ENCODE results near the gene AHR.
"Not testable (repeated sequence)": the region's sequence is repeated elsewhere in the genome, so short reads cannot be mapped to it uniquely, and the experiment has no call there.

The AHR gene

GRCh38 chr7:17340655-17341054 lies 42.2 kb downstream of the AHR start:
- no peak for DNase-seq

- no peak for DNase-seq
Measured at GRCh38 chr7:17342756-17343155, 44.3 kb downstream of the AHR start.

GRCh38 chr7:17347401-17347800 lies 48.9 kb downstream of the AHR start:
- DNase-seq: no peak

DNA sequence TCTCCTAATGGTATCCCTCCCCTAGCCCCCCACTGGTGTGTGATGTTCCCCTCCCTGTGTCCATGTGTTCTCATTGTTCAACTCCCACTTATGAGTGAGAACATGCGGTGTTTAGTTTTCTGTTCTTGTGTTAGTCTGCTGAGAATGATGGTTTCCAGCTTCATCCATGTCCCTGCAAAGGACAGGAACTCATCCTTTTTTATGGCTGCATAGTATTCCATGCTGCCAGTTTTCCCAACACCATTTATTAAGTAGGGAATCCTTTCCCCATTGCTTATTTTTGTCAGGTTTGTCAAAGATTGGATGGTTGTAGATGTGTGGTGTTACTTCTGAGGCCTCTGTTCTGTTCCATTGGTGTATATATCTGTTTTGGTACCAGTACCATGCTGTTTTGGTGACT lies 50.5 kb downstream of the AHR start:
- not testable (repeated sequence) for DNase-seq

- DNase-seq: not testable (repeated sequence)
Measured at GRCh38 chr7:17350321-17350720, 51.9 kb downstream of the AHR start.

DNA sequence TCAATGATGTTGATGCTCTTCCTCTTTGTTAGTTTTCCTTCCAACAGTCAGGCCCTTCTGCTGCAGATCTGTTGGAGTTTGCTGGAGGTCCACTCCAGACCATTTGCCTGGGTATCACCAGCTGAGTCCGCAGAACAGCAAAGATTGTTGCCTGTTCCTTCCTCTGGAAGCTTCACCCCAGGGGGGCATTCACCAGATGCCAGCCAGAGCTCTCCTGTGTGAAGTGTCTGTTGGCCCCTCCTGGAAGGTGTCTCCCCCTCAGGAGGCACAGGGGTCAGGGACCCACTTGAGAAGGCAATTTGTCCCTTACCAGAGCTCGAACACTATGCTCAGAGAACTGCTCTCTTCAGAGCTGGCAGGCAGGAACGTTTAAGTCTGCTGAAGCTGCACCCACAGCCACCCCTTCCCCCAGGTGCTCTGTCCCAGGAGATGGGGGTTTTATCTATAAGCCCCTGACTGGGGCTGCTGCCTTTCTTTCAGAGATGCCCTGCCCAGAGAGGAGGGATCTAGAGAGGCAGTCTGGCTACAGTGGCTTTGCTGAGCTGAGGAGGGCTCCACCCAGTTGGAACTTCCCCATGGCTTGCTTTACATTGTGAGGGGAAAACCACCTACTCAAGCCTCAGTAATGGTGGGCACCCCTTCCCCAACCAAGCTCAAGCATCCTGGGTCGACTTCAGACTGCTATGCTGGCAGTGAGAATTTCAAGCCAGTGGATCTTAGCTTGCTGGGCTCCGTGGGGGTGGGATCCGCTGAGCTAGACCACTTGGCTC lies 55.4 kb downstream of the AHR start:
- not testable (repeated sequence) for DNase-seq

- no peak for DNase-seq
Measured at GRCh38 chr7:17354473-17354872, 56.0 kb downstream of the AHR start.

DNA sequence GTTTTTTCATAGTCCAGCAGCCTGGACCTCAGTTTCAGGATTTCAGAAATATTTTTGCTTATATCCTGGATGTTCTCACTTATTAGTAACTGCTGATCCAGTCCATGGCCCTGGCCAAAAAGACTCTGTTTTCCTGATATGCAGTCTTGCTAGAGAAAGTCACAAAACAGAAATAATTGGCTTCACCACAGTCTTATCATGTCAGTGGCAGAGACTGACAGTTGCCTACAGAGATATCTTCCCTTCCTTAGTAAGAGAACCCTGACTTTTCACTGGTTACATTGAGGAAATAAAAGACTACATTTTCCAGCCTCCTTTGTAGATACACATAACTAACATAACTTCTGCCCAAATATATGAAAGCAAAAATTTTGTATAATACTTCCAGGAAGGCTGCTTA lies 56.6 kb downstream of the AHR start:
- no peak for DNase-seq

GRCh38 chr7:17357952-17358351 lies 59.5 kb downstream of the AHR start:
- no peak for DNase-seq

GRCh38 chr7:17359610-17360009 lies 61.2 kb downstream of the AHR start:
- DNase-seq: no peak

DNA sequence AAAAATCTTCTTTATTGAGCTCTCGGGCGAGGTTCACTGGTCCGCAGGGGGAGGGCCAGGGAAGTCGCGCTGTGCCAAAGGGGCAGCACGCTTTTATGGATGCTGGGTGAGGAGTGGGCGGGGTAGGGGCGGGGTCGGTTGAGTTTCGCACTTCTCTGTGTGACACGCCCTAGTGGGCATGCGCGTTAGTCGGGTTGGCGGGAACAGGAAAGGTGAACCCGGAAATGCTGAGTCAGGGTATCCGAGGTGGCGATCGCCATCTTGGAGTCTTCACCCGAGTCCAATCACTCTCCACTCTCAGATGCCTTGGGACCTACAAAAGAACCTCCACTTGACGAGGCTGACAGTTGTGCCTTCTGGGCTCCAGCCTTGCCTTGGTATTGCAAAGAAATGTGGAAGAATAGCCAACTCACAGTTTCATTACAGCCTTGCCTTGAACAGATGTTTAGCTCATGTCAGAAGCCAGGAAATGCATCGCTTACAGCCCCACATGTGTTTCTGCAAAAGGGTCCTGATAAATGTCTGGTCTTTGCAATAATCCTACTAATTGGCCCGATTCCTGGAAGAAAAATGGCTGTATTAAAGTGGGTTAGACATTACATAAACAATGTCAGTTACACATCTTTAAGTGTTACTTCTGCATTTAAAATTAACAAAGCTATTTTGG lies 64.1 kb downstream of the AHR start:
- no peak for DNase-seq

DNA sequence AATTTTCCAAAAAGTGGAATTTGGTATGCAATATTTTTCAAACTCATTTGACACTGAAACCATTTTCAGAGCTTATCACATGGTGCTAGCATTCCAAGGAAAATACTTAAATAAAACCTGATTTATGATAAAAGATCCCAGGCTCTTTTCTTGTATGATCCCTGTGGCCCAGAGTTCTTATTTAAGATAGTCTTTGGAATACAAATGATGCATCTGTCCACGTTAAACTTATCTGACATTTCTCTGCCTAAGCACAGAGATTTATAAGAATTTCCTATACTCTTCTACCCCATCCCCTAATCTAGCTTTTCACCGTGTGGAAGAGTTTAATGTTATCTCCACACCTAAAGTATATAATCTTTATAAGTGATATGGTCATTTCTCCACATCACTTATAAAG lies 66.2 kb downstream of the AHR start:
- DNase-seq: no peak

- DNase-seq: no peak
Measured at GRCh38 chr7:17365775-17366174, 67.3 kb downstream of the AHR start.

- DNase-seq: no peak
Measured at GRCh38 chr7:17367502-17367901, 69.0 kb downstream of the AHR start.

DNA sequence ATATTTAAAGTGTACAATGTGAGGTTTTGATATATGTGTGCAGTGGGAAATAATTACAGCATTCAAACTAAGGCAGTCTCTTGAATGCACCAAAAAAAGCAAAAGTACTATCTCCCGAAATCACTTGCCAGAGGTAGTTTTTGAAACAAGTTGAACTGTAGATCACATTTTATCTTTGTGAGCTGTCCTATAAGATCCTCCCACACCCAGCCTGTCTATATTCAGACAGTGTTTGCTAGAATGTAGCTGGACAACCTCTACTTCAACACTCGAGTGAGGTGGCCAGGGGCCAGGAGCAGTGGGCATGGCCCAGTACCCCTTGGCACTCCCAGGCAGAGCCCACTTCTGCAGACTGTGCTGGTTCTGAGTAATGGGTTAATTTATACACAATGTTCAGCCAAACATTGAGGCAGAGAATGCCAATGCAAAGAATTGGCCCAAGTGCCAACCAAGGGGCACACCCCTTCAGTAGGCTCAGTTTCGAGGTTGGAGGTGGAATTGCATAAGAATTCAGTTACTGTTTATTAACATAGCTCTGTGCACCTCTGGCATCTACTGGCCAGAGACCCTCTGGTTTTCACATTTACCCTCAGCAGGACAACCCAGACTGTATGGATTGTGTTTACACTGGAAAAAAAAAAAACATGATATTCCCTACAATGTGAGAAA lies 70.5 kb downstream of the AHR start:
- no peak for DNase-seq

- DNase-seq: no peak
Measured at GRCh38 chr7:17369691-17370426, 71.4 kb downstream of the AHR start.

GRCh38 chr7:17370901-17371585 lies 72.6 kb downstream of the AHR start:
- DNase-seq: no peak

- no peak for DNase-seq
Measured at GRCh38 chr7:17371671-17372524, 73.4 kb downstream of the AHR start.

DNA sequence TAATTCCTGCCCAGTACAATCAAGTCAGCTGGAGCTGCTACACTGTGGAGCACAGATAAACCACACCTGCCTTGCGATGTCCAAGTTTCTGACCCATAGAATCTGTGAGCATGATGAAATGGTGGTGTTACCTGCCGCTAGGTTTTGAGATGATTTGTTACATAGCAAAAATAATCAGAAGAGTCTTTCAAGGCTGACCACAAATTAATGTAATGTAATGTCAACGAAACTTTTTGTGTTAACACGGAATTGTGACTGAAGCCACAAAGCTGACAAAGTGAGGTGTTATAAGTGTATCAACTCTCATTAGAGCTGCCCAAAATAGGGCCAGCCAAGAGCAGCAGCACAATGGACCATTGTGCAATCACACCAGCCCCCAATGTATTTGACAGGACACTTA lies 75.7 kb downstream of the AHR start:
- DNase-seq: no peak

- no peak for DNase-seq
Measured at GRCh38 chr7:17374654-17375053, 76.2 kb downstream of the AHR start.

DNA sequence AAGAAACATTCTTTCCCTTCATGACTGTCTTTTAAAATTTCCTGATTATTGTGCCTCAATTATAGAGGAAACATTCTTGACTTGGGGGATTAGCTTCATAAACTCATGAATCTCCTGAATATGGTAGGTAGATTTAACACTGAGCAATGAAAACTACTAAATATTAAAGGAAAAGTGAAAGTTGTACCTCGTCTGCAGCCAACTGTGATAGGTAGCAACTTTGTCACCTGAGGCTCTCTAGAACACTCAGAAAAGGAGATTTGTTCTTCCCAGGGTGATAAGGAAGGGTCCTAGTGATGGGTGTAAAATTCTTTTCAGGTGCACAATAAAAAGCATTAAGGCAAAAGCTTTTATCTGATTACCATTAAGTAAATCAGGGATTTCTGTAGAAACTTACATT lies 78.1 kb downstream of the AHR start:
- no peak for DNase-seq
